ENCODE results near the gene ECE2.

The ECE2 gene

GRCh38 chr3:184277366-184277765 lies 1.5 kb downstream of the ECE2 start:
- no peak for DNase-seq

DNA sequence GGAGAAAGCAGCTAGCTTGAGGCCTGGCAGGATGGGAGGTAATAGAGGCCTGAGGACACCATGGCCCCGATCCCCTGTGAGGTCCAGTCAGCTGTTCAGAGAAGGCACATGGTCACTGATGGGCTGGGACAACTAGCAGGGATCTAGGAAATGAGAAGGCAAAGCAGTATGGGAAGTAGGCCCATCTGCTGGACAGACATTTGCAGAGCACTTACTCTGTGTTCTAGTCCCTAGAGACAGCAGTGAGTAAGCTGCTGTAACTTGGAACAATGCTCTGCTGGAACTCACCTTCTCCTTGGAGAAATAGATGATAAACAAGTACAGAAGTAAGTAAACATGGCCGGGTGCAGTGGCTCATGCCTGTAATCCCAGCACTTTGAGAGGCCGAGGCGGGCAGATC lies 7.1 kb downstream of the ECE2 start:
- no peak for DNase-seq

DNA sequence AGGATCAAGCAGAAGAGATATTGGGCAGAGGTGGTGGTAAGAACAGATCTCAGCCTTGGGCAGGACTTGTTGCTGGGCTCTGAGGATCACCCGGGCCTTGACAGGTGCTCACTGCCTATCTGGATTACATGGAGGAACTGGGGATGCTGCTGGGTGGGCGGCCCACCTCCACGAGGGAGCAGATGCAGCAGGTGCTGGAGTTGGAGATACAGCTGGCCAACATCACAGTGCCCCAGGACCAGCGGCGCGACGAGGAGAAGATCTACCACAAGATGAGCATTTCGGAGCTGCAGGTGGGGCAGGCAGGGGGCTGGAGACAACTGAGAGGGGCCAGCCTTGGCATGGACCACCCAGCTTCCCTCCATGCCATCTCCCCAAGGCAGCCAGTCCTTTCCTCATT lies 7.9 kb downstream of the ECE2 start:
- no peak for DNase-seq

- no peak for DNase-seq
Measured at GRCh38 chr3:184284696-184285095, 8.9 kb downstream of the ECE2 start.

DNA sequence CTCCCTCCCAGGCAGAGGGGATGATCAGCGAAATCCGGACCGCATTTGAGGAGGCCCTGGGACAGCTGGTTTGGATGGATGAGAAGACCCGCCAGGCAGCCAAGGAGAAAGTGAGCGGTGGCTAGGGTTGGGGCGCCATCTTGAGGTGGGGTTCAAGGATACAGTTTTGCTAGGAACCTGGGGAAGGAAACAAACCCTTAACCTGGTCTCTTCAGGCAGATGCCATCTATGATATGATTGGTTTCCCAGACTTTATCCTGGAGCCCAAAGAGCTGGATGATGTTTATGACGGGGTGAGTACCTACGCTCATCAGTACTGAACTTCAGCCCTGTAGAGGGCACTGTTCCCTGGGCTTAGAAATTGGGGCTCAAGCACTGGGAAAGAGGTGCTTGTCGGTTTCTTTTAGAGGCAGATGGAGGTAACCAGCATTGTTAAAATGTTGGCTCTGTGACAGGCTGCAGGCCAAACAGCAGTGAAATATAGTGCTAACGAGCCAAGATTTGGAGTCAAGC lies 13.7 kb downstream of the ECE2 start:
- DNase-seq = peak; percentile 41

GRCh38 chr3:184290331-184290730 lies 14.5 kb downstream of the ECE2 start:
- no peak for DNase-seq

DNA sequence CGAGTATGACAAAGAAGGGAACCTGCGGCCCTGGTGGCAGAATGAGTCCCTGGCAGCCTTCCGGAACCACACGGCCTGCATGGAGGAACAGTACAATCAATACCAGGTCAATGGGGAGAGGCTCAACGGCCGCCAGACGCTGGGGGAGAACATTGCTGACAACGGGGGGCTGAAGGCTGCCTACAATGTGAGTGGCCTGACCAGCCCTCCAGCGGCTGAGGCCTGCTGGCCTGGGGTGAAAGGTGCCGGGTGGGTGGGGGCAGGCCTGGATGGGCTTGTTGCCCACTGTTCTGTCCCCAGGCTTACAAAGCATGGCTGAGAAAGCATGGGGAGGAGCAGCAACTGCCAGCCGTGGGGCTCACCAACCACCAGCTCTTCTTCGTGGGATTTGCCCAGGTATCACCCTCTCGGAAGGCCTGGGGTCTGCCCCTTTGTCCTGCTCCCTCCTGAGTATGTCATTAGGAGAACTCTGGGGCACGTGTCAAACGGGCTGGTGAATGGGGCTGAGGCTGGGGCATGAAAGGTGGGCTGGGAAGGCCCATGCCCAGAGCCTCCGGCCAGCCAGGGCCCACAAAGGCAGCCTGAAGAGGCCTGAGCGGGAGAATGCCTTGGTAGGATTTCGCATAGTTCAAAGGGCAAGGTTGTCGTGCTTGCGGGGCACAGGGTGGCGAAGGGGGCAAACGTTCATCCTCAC lies 15.4 kb downstream of the ECE2 start:
- no peak for DNase-seq

DNA sequence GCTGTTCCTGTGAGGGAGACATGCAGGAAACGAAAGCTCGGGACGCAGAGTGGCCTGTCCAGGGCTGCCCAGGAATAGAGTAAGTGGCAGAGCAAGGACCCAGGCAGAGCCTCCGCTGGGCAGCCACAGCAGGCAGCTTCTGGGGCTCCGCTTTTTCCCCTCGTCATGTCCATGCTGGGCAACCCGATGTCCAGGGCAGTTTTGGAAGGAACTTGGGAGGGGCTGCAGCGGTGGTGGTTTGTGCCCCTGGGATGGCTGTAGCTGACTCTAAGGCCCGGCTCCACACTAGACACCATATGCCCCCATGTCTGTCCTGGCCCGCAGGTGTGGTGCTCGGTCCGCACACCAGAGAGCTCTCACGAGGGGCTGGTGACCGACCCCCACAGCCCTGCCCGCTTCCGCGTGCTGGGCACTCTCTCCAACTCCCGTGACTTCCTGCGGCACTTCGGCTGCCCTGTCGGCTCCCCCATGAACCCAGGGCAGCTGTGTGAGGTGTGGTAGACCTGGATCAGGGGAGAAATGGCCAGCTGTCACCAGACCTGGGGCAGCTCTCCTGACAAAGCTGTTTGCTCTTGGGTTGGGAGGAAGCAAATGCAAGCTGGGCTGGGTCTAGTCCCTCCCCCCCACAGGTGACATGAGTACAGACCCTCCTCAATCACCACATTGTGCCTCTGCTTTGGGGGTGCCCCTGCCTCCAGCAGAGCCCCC lies 16.1 kb downstream of the ECE2 start:
- DNase-seq = no peak

- DNase-seq = no peak
Measured at GRCh38 chr3:184295771-184296170, 19.9 kb downstream of the ECE2 start.

- DNase-seq = no peak
Measured at GRCh38 chr3:184296616-184297015, 20.8 kb downstream of the ECE2 start.

DNA sequence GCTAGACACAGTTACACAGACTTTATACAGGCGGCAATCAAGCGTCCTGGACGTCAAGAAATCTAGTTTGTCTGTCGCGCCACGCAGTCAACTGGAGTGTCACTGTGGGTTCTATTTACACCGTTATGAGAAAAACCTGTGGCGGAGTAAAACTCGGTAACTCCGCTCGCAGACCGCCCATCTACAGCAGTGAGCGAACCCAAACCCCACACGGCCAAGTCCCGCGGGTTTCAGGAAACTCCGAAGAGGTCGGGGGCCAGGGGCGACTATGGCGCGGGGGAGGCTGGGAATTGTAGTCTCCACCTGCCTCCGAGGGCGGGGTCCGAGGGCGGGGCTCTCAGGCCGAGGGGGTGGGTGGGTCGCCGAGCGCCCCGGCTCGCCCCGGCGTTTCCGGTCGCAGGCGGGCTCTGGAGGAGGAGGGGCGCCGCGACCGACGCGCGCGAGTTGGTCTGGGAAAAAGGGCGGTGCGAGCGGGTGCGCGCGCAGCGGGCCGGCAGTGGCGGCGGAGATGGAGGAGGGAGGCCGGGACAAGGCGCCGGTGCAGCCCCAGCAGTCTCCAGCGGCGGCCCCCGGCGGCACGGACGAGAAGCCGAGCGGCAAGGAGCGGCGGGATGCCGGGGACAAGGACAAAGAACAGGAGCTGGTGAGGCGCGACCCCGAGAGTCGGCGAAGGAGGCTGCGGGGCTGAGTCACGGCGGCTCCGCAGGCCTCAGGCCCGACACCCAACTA lies 23.1 kb downstream of the ECE2 start, which contains the start of gene PSMD2:
PSMD2 (plus strand) TSS at position 483 of the 729 bp plus-strand sequence; CDS start at position 509, 26 bp downstream.
- peak; percentile 98 for DNase-seq

DNA sequence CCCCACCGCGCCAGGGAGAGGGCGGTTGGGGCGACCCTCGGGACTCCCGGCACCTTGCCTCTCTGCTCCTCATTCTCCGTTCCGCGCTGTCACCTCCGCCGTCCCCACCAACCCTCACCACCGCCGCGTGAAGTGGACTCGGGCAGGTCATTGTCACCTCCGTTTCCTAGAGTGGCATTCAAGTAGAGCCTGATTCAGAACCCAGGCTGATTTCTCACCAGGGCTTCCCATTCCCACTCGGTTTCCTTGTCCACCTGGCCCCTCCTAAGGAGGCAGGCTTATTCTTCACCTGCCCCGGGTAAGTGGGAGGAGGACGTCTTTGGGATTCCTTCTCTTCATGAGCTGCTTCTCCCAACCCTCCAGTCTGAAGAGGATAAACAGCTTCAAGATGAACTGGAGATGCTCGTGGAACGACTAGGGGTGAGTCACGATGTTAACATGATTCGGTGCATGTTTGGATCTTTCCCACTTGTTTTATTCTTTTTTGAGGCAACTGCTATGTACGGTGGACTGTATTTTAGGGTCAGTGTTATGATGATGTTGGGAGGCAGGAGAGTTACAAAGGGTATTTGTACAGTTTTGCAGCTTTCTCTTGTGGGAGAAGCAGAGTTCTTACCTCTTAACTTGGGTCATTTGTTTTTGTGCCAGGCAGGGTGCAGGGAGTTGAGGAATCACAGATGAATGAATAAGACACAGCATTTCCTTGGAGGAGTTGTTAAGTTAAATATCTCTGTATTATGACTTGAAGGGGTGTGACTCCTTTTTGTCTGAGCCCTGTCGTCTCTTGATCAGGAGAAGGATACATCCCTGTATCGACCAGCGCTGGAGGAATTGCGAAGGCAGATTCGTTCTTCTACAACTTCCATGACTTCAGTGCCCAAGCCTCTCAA lies 23.9 kb downstream of the ECE2 start:
- DNase-seq = no peak

GRCh38 chr3:184300378-184300720 lies 24.5 kb downstream of the ECE2 start:
- DNase-seq = no peak

DNA sequence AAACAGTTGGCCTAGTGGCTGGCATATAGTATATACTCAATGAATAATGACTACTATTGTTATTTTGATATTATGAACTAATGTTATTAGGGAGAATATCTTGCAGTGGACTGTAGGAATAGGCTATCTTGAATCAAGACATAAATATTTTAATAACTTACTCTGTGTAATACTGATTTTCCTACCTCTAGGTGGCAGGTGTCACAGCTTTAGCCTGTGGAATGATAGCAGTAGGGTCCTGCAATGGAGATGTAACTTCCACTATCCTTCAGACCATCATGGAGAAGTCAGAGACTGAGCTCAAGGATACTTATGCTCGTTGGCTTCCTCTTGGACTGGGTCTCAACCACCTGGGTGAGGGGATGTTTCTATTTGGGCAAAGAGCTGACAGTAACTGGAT lies 29.8 kb downstream of the ECE2 start:
- DNase-seq = no peak

GRCh38 chr3:184306341-184306972 lies 30.6 kb downstream of the ECE2 start:
- no peak for DNase-seq

GRCh38 chr3:184307915-184308314 lies 32.1 kb downstream of the ECE2 start:
- DNase-seq = no peak

DNA sequence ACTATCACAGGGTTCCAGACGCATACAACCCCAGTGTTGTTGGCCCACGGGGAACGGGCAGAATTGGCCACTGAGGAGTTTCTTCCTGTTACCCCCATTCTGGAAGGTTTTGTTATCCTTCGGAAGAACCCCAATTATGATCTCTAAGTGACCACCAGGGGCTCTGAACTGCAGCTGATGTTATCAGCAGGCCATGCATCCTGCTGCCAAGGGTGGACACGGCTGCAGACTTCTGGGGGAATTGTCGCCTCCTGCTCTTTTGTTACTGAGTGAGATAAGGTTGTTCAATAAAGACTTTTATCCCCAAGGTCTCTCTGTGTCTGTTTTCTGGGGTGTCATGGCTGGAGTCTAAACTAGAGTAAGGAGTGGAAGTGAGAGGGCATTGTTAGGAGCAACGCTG lies 32.9 kb downstream of the ECE2 start:
- no peak for DNase-seq

DNA sequence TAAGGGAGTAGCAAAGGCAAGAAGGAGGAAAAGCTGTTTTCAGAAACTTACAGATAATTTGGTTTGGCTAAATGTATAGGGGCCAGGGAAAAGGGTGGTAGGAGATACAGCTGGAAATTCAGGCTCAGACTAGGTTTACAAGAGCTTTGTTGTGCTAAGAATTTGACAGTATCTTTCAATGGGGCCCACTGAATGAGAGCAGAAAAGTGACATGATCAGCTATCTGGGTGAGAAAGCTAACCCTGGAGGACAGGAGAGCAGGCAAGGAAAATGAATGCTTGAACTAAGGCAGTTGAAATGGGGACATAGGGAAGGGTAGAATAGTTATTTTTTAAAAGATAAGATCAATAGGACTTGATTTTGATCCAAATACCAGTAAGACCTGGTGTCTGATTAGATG lies 35.8 kb downstream of the ECE2 start:
- no peak for DNase-seq

DNA sequence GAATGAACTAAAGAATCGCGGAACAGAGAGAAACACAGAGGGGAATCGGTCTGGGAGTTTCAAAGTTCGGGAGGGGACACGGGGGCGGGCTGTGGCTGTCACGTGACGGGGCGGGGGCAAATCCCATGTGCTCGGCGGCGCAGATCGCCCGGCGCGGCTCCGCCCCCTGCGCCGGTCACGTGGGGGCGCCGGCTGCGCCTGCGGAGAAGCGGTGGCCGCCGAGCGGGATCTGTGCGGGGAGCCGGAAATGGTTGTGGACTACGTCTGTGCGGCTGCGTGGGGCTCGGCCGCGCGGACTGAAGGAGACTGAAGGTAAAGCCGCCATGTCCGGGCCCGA lies 38.5 kb downstream of the ECE2 start, which contains the start of gene EIF4G1:
EIF4G1 (plus strand) TSS at position 244 of the 337 bp plus-strand sequence. CDS start 1,191 bp downstream, outside the sequence.
- peak; percentile 90 for DNase-seq

DNA sequence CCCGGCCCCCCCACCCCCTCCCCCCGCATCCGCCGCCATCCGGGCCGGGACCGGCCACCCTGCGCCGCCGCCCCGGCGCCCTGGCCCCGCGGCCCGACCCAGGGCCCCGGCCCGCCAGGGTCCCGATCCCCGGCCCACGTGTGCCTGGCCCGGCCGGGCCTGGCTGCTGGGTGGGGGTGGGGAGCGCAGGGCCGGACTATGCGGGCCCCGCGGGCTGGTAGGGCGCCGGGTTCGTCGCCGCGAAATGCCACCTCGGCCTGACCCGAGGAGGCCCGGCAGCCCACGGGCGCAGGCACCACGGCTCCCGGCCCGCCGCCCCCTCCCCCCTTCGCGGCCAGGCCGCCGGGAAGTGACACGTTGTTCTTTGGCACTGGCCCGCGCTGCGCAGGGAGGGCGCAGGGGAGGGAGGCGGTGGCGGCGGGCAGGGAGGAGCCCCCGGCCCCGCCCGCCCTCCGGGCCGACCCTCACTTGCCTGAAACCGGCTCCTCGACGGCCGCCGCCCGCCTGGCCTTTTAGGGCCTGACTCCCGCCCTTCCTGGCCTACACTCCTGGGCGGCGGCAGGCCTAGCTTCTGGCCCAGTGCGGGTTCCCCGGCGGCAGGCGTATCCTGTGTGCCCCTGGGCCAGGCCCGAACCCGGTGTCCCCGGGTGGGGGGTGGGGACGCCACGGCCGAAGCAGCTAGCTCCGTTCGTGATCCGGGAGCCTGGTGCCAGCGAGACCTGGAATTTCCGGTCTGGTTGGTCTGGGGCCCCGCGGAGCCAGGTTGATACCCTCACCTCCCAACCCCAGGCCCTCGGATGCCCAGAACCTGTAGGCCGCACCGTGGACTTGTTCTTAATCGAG lies 39.1 kb downstream of the ECE2 start:
- peak; percentile 63 for DNase-seq

- no peak for DNase-seq
Measured at GRCh38 chr3:184315543-184315867, 39.7 kb downstream of the ECE2 start.

Measured in activated effector memory CD4-positive, alpha-beta T cell treated with Interleukin-2 at 50 U/mL for 16 hours (primary cell).